ENCODE measurements around the gene NR6A1.

NR6A1 gene

GRCh38 chr9:124498499-124499146 is 272.5 kb downstream of the NR6A1 start:
- DNase-seq = no peak

GRCh38 chr9:124498040-124498439 is 273.1 kb downstream of the NR6A1 start:
- DNase-seq = no peak

DNA sequence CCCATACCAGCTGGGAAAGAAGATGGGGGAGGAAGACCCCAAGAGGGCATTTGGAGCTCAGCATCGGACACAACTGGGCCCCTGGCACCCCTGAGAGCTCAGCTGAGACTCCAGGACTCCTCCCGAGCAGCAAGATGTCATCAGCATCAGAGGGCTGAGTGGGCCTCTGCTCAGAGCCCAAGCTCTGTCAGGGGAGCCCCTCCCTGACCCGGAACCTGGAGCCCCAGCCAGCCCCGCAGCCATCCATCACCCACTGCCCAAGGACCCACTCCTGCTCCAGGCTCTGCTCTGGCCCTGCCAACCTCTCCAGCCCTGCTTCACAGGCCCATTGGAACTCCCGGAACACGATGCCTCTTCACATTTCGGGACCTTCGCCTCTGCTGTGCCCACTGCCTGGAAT is 273.7 kb downstream of the NR6A1 start:
- DNase-seq = no peak

- no peak for DNase-seq
Measured at GRCh38 chr9:124496463-124496862, 274.6 kb downstream of the NR6A1 start.

- DNase-seq = no peak
Measured at GRCh38 chr9:124496075-124496449, 275.0 kb downstream of the NR6A1 start.

GRCh38 chr9:124495126-124496074 is 275.7 kb downstream of the NR6A1 start:
- DNase-seq = no peak

DNA sequence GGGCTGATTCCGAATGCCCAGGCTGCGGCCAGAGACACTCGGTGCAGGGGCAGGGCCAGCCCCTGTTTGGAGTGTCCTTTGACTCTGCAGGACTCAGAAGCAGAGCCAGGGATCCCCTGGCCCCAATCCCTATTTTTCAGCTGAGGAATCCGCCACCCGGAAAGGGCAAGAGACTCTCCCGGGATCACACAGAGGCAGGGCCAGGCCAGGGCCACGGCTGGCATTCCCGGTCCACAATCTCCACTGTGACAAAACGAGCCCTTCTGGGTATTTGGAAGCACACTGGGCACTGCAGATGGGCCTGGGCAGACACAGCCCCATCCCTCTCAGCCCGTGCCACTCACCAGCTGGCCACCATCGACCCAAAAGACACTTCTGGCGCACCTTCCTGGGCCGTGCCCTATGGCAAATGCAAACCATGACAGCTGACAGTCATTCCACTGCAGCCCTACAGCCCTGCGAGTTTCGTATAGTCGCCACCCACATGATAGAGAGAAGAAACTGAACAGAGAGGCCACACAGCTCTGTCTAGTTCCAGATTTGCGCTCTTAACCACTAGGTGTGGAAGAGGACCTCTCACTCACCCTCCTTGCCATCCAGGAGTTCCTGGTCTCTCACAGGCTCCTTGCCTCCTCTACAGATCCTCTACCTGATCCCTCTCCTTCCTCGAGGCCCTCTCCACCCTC is 277.2 kb downstream of the NR6A1 start:
- no peak for DNase-seq

- DNase-seq = no peak
Measured at GRCh38 chr9:124493218-124493617, 277.9 kb downstream of the NR6A1 start.

GRCh38 chr9:124492818-124493217 is 278.3 kb downstream of the NR6A1 start:
- DNase-seq = no peak

GRCh38 chr9:124491049-124491975 is 279.8 kb downstream of the NR6A1 start:
- DNase-seq = no peak

DNA sequence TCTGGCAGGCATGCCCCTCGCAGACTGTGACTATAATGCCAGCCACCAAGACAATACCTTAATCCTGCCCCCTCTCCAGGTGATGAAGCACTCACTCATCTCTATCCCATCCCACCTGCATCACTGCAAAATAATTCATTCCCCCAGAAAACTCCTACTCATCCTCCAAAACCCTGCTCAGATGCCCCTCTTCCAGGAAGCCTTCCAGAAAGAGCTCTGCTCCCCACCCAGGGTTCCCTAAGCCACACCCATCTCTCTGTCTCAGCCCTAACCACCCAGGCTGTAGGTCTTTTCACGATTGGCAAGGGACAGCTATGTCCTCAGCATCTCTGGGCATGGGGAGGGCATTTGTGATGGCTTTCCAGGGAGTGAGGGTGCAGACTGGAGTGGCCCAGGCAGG is 281.1 kb downstream of the NR6A1 start:
- DNase-seq = no peak

DNA sequence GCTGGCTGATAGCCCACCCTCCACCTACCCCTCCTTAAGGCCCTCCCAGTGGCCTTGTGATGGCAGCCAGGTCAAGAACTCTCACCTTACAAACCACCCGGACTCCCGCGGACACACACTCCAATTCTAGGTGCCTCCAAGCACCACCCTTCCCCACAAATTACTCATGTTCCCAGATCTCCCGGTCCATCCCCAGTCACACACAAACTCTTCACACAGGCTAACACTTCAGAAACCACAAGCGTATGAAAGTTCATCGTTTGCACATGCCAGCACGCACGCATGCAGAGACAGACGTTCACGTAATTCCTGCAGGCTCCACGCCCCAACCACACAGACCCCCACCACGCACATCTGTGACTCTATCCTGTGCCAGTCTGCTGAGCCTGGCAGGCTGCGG is 281.9 kb downstream of the NR6A1 start:
- no peak for DNase-seq

- no peak for DNase-seq
Measured at GRCh38 chr9:124488641-124489210, 282.4 kb downstream of the NR6A1 start.

- DNase-seq = no peak
Measured at GRCh38 chr9:124487260-124488182, 283.6 kb downstream of the NR6A1 start.

DNA sequence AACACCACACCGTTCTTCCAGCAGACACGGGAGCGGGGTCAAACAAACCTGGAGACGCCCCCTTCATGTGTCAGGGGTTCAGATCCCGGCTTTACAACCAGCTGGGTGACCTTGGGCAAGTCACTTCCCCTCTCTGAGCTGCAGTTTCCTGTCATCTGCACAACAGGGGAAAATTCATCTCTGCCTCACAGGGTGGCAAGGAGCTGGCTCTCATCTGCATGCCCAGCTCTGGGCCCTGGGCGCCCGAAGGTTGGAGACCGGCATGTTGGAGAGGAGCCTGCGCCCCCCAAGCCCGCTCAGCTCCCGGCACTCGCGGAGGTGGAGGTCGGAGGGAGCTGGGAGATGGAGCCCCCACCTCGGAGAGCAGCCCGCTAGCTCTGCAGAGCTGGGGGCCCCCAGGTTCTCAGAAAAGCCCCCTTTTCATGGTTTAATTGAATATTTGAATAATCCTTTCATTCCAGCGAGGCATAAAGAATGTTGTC is 284.3 kb downstream of the NR6A1 start:
- DNase-seq = no peak

- no peak for DNase-seq
Measured at GRCh38 chr9:124485936-124486335, 285.2 kb downstream of the NR6A1 start.

DNA sequence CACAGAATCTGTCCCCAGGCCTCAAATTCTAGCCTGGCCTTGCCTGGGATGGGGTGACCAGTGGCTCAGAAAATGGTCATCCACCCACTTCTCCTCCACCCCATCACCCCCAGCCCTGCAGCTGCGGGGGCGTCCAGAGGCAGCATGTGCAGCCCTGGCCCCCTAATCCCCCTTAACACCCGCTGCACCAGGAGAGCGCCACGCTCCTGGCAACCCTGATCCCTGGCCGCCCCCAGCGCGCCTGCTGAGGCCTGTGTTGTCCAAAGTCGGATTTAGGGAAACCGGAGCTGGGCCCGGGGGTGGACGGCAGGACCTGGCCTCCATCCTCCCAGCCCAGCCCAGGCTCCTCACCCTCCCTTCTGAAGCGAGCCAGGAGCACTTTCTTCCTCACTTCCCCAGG is 285.9 kb downstream of the NR6A1 start:
- no peak for DNase-seq

- no peak for DNase-seq
Measured at GRCh38 chr9:124483481-124483880, 287.6 kb downstream of the NR6A1 start.

DNA sequence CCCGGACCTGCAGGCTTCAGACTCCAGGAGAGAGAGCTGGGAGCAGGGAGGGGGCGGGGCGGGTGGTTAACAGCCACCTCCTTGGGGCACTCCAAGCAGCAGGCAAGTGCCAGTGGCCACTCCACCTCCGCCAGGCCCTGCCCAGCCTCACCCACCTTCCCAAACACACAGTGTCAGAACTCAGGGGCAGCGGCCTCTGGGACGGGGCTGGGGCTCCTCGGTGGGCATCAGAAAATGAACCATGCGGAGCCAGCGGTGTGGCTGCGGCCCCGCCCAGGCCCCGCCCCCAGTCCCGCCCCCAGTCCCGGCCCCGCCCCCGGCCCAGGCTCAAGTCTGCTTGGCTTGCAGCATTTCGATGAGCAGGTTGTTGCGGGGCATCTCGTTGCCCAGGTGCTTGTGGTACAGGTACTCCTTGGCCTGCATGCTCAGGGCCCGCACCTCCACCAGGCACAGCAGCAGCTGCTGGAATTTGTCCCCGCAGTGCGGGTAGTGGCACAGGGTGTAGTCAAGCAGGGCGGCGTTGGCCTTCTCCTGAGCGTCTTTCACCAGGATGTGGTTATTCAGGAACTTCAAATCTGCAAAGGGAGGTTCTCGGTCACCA is 288.6 kb downstream of the NR6A1 start:
- no peak for DNase-seq

- DNase-seq = no peak
Measured at GRCh38 chr9:124481115-124481514, 290.0 kb downstream of the NR6A1 start.

DNA sequence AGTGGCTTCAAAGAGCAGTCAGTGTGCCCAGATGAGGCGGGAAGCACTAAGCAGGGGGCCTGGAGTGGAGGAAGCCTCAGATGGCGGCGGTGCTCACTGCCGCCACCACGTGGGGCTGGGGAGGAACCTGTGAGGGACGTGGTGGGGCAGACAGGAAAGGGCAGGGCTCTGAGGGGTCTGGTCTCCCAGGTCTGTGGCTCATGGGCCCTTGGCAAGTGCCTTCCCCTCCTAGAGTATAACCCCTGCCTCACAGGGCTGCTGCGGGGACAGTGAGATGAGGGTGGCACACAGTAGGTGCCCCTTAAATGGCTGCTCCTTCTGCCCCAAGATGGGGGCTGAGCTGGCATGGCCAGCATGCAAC is 290.5 kb downstream of the NR6A1 start:
- no peak for DNase-seq

Measured in SIG-M5 (cell line).